ENCODE results near the gene ZFP91.

Gene ZFP91

DNA sequence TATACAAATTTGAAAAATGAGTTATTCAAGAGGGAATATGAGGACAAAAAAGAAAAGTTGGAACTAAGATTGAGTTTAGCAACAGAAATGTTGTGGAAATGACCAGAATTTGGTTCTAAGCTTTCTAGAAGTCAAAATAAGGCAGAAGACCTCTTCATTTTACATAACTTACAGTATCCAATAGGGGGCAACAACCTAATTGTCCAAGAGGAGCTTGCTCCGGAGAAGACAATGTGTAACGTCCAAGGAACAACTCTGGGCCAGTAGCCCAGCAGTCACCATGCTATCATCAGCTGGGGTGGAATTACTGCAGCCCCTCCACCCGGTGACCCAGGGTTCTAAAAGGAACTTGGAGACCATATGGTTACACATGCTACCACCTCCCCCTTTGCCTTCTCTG is 57.7 kb downstream of the ZFP91 start:
- no peak overlapping the region for H3K4me3 ChIP-seq (ENCODE audit: low read depth, low read length)
- no peak overlapping the region for H3K27ac ChIP-seq
- H3K36me3 ChIP-seq (replicated peaks) = no peaks in the 10 kb centered on the region
- DNase-seq = no peak
- no peaks in the 10 kb centered on the region for H3K27me3 ChIP-seq (replicated peaks)
- TF ChIP-seq, protein P1, sequence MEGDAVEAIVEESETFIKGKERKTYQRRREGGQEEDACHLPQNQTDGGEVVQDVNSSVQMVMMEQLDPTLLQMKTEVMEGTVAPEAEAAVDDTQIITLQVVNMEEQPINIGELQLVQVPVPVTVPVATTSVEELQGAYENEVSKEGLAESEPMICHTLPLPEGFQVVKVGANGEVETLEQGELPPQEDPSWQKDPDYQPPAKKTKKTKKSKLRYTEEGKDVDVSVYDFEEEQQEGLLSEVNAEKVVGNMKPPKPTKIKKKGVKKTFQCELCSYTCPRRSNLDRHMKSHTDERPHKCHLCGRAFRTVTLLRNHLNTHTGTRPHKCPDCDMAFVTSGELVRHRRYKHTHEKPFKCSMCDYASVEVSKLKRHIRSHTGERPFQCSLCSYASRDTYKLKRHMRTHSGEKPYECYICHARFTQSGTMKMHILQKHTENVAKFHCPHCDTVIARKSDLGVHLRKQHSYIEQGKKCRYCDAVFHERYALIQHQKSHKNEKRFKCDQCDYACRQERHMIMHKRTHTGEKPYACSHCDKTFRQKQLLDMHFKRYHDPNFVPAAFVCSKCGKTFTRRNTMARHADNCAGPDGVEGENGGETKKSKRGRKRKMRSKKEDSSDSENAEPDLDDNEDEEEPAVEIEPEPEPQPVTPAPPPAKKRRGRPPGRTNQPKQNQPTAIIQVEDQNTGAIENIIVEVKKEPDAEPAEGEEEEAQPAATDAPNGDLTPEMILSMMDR (IDR thresholded peaks at IDR 0.05; ENCODE audit: low read depth, low read length, missing control alignments) = peak; percentile 20
- in situ Hi-C loops (cut with HindIII; ENCODE audit: low pct_ligation_motif_present, low sequenced_read_pairs) = no loop called here

DNA sequence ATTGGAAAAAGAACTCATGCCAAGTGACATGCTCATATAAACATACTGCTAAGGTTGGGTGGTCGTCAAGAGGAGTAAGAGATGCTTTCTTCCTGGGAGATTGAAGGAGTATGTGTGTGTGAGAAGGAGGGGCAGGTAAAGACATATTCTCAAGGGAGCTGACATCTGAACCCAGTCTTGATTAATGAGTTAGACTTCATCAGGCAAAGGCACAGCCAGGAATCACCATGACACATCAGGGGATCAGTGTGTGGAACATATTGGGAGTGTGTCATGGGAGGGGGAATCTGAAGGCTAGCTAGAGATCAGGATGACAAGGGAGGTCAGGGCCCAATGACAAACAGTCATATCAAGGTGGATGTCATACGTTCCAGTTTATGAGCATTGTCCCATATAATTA is 58.5 kb downstream of the ZFP91 start:
- DNase-seq = no peak
- TF ChIP-seq, protein P1 (IDR thresholded peaks at IDR 0.05; ENCODE audit: low read depth, low read length, missing control alignments) = no peak
- Histone ChIP-seq H3K27ac (no peak overlapping the region), H3K27me3 (replicated peaks) (no peaks in the 10 kb centered on the region), H3K4me3 (ENCODE audit: low read depth, low read length) (no peak overlapping the region), H3K36me3 (replicated peaks) (no peaks in the 10 kb centered on the region)
- in situ Hi-C loops (cut with HindIII; ENCODE audit: low pct_ligation_motif_present, low sequenced_read_pairs) = no loop called here

DNA sequence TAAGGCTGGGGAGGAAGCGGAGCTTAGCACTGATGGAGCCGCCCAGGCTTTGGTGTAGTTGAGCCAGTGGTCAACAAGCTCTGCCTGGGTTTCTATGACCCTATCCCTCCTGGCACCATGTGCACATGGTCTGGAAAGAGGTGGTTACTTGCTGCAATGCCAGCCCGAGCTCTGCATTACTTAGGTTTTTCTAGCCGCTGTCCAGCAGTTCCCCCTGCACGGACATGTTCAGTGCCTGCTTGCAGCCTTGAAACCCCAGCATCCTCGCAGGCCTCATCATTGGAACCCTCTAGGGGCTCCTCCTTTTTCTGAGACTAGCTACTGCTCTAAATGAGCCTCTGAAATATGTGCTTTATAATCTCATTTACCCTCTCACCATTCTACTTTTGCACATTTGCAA is 60.2 kb downstream of the ZFP91 start:
- no peaks in the 10 kb centered on the region for H3K27me3 ChIP-seq (replicated peaks)
- no peak overlapping the region for H3K4me3 ChIP-seq (ENCODE audit: low read depth, low read length)
- H3K27ac ChIP-seq = no peak overlapping the region
- in situ Hi-C loops (cut with HindIII; ENCODE audit: low pct_ligation_motif_present, low sequenced_read_pairs) = no loop called here
- TF ChIP-seq, protein P1 (IDR thresholded peaks at IDR 0.05; ENCODE audit: low read depth, low read length, missing control alignments) = no peak
- no peaks in the 10 kb centered on the region for H3K36me3 ChIP-seq (replicated peaks)
- DNase-seq = no peak

DNA sequence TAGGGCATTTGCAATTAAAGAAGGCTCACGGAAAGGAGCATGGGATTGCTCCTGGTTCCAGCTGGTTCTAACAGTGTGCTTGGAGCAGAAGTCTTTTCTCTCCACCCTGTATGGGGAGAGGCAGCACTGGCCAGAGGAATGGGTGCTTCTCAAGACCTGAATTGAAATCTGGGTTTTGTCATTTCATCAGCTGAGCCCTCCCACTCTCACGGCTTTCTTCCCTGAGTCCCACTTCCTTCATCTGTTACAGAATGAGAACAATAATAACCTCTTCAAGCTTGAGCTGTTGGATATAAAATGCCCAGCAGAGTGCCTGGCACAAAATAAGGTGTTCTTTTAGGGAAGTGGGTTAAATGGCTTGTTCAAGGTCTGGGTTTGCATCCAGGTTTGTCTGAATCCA is 60.8 kb downstream of the ZFP91 start:
- no peak for DNase-seq
- in situ Hi-C loops (cut with HindIII; ENCODE audit: low pct_ligation_motif_present, low sequenced_read_pairs) = no loop called here

DNA sequence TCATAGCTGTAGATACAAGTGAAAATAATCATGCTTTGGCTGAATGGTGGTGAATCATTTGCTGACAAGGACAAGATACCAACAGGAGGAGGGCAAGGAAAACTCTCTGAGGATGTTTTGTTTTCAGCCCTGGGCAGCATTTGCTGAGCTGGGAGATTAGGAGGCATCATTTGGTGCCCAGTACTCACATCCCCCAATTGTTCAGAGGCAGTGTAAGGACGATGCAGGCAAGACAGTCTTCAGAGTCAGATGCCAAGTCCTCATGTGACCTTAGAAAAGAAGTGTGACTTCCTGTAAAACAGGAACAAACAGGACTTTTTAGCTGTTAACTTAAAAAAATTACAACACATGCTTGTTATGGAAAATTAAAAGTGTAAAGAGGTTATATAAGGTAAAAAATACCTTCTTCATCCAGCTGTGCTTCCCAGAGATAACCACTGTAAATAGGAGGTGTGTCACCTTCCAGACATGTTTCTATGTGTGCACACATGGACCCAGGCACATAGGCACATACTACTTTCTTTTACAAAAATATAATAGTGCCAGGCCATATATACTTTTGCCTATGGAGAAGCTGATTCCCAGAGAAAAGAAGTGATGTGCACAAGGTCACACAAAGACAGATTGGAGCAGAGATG is 61.6 kb downstream of the ZFP91 start:
- Histone ChIP-seq H3K36me3 (replicated peaks) (no peaks in the 10 kb centered on the region), H3K27ac (no peak overlapping the region), H3K4me3 (ENCODE audit: low read depth, low read length) (no peak overlapping the region), H3K27me3 (replicated peaks) (no peaks in the 10 kb centered on the region)
- in situ Hi-C loops (cut with HindIII; ENCODE audit: low pct_ligation_motif_present, low sequenced_read_pairs) = no loop called here
- TF ChIP-seq, protein P1 (IDR thresholded peaks at IDR 0.05; ENCODE audit: low read depth, low read length, missing control alignments) = no peak
- DNase-seq = no peak

More for the DNA sequence above, 60.8 kb downstream of the ZFP91 start:
- Histone ChIP-seq H3K27ac (no peak overlapping the region), H3K36me3 (replicated peaks) (no peaks in the 10 kb centered on the region), H3K27me3 (replicated peaks) (no peaks in the 10 kb centered on the region), H3K4me3 (ENCODE audit: low read depth, low read length) (no peak overlapping the region)
- TF ChIP-seq, protein P1 (IDR thresholded peaks at IDR 0.05; ENCODE audit: low read depth, low read length, missing control alignments) = no peak

DNA sequence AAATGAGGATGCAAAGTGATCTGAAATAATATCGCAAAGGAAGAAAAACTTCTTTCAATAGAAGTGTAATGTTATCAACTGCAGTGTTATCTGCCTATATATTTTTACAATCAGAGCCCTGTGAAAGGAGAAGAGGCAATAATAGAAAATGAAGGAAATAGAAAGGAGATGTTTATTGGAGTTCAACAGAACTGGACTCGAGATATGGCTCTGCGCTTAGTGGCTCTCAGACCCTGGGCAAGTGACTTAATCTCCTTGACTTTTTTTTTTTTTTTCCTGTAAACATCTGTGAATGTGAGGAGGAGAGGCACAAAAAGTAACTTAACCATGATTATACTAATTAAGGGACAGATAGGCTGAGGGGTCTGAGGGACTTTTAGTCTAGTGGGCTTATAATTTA is 62.5 kb downstream of the ZFP91 start:
- Histone ChIP-seq H3K4me3 (ENCODE audit: low read depth, low read length) (no peak overlapping the region), H3K27ac (no peak overlapping the region), H3K27me3 (replicated peaks) (no peaks in the 10 kb centered on the region), H3K36me3 (replicated peaks) (no peaks in the 10 kb centered on the region)
- in situ Hi-C loops (cut with HindIII; ENCODE audit: low pct_ligation_motif_present, low sequenced_read_pairs) = no loop called here
- TF ChIP-seq, protein P1 (IDR thresholded peaks at IDR 0.05; ENCODE audit: low read depth, low read length, missing control alignments) = no peak
- no peak for DNase-seq

Data from brain microvascular endothelial cell (primary cell).